Globus pallidus (tissue), 1 donor: ENCODE results near the gene ALOX12.
A peak's percentile ranks its signal among the peaks of the same experiment; 100 is the strongest.

Experiments used
- DNase-seq: peaks from one replicate; pipeline ENCODE4 v3.0.0-alpha.2; 2015; ENCODE audit warnings: low spot score

ALOX12 gene

GRCh38 chr17:7002288-7003047 is 6.6 kb downstream of the ALOX12 start:
- no peak for DNase-seq

GRCh38 chr17:7003745-7004144 is 7.9 kb downstream of the ALOX12 start:
- DNase-seq: no peak

DNA sequence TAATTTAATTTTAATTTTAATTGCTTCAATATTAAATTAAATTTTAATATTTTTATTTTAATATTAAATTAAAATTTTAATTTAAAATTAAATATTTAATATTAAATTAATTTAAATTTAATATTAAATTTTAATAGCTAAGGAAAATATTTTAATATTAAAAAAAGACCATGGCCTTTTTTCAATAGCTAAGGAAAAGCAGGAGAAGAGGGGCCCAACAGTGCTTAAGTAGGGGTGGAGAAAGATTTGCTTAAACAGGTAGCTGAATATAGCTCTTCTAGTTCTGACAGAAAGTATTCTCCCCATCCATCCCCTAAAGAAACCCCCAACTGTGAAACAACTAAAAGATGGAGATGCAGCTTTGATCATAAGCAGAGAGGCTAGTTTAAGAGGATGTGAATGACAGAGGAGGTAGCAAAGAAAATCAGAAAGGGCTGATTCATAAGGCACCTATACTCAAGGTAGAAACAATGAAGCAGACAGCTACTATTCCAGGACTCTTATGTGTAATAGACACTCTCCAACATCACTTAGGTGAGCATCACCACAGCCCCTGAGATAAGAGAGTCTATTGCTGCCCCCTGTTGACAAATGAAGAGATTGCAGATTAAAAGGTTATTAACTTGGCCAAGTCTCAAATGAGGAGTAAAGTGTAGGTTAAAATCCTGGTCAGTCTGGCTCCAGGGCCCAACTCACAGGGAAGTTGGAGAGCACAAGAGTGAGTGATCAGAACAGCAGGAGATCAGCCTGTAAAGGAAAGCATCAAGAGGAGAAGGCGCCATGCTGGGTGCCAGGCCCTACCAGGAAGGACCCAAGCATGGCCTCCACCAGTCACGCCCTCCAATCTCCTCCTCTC is 8.8 kb downstream of the ALOX12 start:
- DNase-seq: no peak

- no peak for DNase-seq
Observed at GRCh38 chr17:7005716-7006115, 9.9 kb downstream of the ALOX12 start.

GRCh38 chr17:7007143-7007542 is 11.3 kb downstream of the ALOX12 start:
- DNase-seq: no peak

DNA sequence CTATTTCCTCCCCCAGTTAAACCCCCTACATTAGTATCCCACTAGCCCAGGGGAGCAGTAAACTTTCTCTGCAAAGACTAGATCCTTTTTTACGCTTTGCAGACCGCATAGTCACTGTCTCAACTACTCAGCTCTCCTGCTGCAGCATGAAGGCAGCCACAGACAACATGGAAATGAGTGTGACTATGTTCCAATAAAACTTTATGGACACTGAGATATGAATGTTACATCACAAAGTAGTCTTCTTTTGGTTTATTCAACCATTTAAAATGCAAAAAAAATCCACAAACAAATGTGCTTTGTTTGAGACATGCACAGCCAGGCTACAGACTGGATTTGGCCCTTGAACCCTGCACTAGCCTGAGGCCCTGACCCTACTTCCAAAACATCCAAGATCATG is 14.7 kb downstream of the ALOX12 start:
- DNase-seq: no peak

DNA sequence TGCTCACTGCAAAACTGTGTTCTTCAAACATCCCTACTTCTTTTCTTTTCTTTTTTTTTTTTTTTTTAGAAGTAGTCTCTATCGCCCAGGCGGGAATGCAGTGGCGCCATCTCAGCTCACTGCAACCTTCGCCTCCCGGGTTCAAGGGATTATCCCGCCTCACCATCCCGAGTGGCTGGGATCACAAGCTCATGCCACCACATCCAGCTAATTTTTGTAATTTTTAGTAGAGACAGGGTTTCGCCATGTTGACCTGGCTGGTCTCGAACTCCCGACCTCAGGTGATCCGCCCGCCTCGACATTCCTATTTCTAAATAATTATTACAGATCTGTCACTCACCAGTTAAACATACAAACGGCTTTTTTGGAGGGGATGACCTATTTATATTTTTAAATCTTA is 15.6 kb downstream of the ALOX12 start:
- DNase-seq: no peak

GRCh38 chr17:7011942-7012254 is 16.0 kb downstream of the ALOX12 start:
- no peak for DNase-seq

DNA sequence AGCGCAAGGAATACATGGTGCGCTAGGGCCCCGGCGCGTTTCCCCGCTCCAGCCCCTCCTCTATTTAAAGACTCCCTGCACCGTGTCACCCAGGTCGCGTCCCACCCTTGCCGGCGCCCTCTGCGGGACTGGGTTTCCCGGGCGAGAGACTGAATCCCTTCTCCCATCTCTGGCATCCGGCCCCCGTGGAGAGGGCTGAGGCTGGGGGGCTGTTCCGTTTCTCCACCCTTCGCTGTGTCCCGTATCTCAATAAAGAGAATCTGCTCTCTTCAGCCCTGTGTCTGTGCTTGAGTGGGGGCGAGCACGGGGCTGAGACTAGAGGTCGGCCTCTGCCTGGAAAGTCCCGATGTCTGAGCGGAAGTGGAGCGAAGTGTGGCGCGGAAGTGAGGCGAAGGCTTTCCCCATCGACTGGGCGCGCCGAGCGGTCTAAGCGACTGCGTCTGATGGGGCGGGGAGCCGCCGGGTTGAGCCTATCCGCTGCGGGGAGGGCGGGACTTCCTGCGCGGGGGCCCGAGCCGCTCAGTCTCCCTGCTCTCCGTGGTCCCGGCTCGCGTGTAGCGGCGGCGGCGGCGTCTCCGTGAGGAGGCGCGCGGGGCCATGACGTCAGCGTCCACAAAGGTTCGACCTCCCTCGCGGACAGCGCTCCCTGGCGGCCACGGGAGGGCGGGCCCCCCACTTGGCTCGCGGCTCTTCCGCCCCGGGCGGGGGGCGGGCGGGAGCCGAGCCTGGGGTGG is 18.6 kb downstream of the ALOX12 start:
- DNase-seq: peak; percentile 97

- no peak for DNase-seq
Observed at GRCh38 chr17:7014995-7015958, 19.4 kb downstream of the ALOX12 start.

- no peak for DNase-seq
Observed at GRCh38 chr17:7016418-7016817, 20.6 kb downstream of the ALOX12 start.

DNA sequence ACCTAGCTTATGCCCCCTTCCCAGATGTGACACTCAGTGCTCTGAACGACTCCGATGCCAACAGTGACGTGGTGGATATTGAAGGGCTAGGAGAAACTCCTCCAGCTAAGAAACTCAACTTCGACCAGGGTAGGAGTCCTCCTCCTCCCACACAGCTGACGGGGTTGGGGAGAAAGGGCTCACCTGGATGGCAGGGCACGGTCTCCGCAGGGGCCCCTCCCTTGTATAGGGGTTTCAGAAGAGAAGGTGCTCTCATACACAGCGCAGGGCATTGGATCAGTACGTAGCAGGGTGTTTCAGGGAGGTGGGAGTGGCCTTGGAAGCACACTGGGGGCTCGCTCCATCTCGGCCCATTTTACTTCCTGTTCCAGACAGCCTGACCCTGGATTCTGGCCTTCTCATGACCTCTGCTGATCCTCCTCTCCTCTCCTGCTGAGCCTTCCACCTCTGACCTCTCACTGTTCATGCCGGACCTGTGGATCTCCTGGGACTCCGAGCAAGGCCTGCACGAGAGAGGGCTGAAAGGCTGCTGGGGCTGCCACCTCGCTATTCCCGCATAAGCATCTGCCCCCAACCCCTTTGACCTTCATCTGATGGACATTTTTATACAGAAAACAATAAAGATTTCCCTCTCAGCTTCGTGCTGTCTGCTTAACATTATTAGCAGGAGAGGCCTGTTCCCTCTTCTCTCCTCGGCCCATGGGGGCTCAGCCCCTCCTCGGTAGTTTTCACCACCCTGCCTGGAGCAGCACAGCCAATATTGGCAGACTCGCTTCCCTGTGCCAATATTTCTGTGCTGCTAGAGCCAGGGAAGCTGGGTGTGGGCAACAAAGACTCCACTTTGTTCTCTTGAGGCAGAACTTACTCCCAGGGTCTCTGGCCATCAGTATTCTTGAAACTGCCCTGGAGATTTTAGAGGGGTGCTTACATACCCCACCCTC is 21.3 kb downstream of the ALOX12 start:
- DNase-seq: no peak

GRCh38 chr17:7017827-7018200 is 22.0 kb downstream of the ALOX12 start:
- no peak for DNase-seq

- DNase-seq: no peak
Observed at GRCh38 chr17:7018331-7018964, 22.6 kb downstream of the ALOX12 start.

DNA sequence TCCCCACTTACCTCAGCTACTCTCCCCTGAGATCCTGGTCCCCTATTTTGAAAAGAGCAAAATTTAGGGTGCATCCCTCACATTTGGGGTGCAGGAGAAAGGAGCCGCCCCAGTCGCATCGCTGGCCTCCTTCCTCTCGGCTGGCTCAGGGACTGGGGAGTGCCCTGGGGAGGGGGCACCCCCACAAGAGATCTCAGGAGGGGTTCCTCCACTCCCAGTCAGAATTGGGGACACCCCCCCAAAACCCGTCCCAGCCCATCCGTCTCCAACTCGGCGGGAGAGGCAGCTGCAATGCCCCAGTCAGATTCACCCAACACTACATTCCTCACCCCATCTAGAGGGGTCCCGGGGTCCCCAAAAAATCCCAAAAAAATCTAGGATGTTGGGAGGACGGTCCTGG is 23.5 kb downstream of the ALOX12 start:
- DNase-seq: no peak

GRCh38 chr17:7019839-7020519 is 24.1 kb downstream of the ALOX12 start:
- no peak for DNase-seq

DNA sequence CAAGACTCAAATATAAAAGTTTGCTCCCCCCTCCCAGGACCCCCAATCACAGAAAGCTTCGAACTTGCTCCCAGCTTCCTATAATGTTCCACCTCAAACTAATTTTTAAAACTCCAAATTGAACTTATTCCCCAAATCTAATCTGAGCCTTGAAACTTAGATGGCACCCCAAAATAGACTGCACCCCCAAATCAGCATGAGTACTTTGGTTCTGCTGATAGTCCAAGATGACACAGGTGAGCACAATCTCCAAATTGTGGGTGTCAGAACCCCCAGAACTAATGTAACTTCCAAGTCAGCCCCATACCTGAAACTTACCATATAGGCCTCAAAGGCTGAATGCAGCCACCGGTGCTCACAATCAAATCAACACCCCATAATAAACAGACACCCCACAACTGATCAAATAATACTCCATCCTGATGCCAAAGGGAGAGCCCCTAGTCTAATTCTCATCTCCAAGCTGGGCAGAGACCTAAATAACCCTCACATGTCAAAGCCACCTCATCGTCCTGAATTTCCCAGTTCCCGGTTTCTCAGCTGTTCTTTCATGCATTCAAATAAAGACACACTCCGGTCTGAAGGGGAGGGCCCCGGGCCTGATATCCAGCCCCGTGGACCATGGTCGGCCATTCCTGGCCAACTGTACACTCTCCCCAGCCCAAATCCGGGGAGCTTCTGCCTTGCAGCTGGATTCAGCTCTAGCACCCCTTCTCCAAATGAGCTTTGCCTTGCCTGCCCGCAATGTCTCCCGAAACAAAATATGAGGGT is 25.2 kb downstream of the ALOX12 start:
- DNase-seq: no peak

- no peak for DNase-seq
Observed at GRCh38 chr17:7021993-7022778, 26.3 kb downstream of the ALOX12 start.
